ENCODE data around the gene ARHGAP6. TPM values are rescaled to one million over a fixed set of nuclear protein-coding genes. Genes with fewer than 3 reads are reported as not detected.
"Not testable (repeated sequence)": the region's sequence is repeated elsewhere in the genome, so short reads cannot be mapped to it uniquely, and the experiment has no call there.

Gene ARHGAP6
- total and polyA plus RNA-seq, 2 donors (not counting 3 experiments of a cell fraction or from before 2014, with no cell fraction given): 0.69 to 0.83 TPM

GRCh38 chrX:11363825-11364224 lies 301.9 kb downstream of the ARHGAP6 start:
- H3K9ac ChIP-seq (replicated peaks; ENCODE audit: extremely low read depth, insufficient read depth, low read length); dilution Hi-C loops (cut with MboI; ENCODE audit: extremely low pct_ligation_motif_present, low sequenced_read_pairs); H4K20me1 ChIP-seq (replicated peaks; ENCODE audit: control insufficient read depth, extremely low read depth, insufficient read depth, low read length); POLR2A ChIA-PET; H3K9me3 ChIP-seq (replicated peaks; ENCODE audit: control insufficient read depth, insufficient read depth, low read length); H3K27ac ChIP-seq (ENCODE audit: insufficient read depth, low read depth, low read length); H3K27me3 ChIP-seq (ENCODE audit: control insufficient read depth in 2 of 2, insufficient read depth in 2 of 2, low read length in 2 of 2); H3K4me2 ChIP-seq (ENCODE audit: insufficient read depth, low read length); DNase-seq (ENCODE audit: low read depth, low spot score); CTCF ChIA-PET; intact Hi-C loops (cut with micrococcal nuclease); H2AFZ ChIP-seq (ENCODE audit: low read depth, low read length); H3K36me3 ChIP-seq (ENCODE audit: control insufficient read depth in 2 of 2, extremely low read depth in 1 of 2, insufficient read depth in 2 of 2, low read length in 2 of 2); H3K4me3 ChIP-seq (replicated peaks in 1 of 3; ENCODE audit: insufficient read depth in 1 of 3, low read depth in 1 of 3, low read length in 3 of 3); H3K9me1 ChIP-seq (replicated peaks; ENCODE audit: control insufficient read depth, extremely low read depth, insufficient read depth, low read length); FAIRE-seq; H3K79me2 ChIP-seq (ENCODE audit: control insufficient read depth, insufficient read depth, low read length); BruUV-seq (replicated peaks): not testable (repeated sequence)
- H3K4me1 ChIP-seq (ENCODE audit: control insufficient read depth, extremely low read depth, insufficient read depth, low read length): peaks cover 14% of the 10 kb centered on the region

GRCh38 chrX:11363069-11363594 lies 302.6 kb downstream of the ARHGAP6 start:
- Histone ChIP-seq H3K4me1 (ENCODE audit: control insufficient read depth, extremely low read depth, insufficient read depth, low read length) (peaks cover 12% of the 10 kb centered on the region), H3K36me3 (ENCODE audit: control insufficient read depth in 2 of 2, extremely low read depth in 1 of 2, insufficient read depth in 2 of 2, low read length in 2 of 2) (no peaks in the 10 kb centered on the region), H3K4me3 (replicated peaks in 1 of 3; ENCODE audit: insufficient read depth in 1 of 3, low read depth in 1 of 3, low read length in 3 of 3) (no peak overlapping the region), H4K20me1 (replicated peaks; ENCODE audit: control insufficient read depth, extremely low read depth, insufficient read depth, low read length) (no peaks in the 10 kb centered on the region), H3K27ac (ENCODE audit: insufficient read depth, low read depth, low read length) (no peak overlapping the region), H3K9me1 (replicated peaks; ENCODE audit: control insufficient read depth, extremely low read depth, insufficient read depth, low read length) (no peaks in the 10 kb centered on the region), H3K9me3 (replicated peaks; ENCODE audit: control insufficient read depth, insufficient read depth, low read length) (no peaks in the 10 kb centered on the region), H3K27me3 (ENCODE audit: control insufficient read depth in 2 of 2, insufficient read depth in 2 of 2, low read length in 2 of 2) (no peaks in the 10 kb centered on the region), H3K79me2 (ENCODE audit: control insufficient read depth, insufficient read depth, low read length) (no peaks in the 10 kb centered on the region), H3K4me2 (ENCODE audit: insufficient read depth, low read length) (no peak overlapping the region), H2AFZ (ENCODE audit: low read depth, low read length) (no peak overlapping the region), H3K9ac (replicated peaks; ENCODE audit: extremely low read depth, insufficient read depth, low read length) (no peak overlapping the region)
- dilution Hi-C loops (cut with MboI; ENCODE audit: extremely low pct_ligation_motif_present, low sequenced_read_pairs) (no loop called here), intact Hi-C loops (cut with micrococcal nuclease) (no loop called here)
- POLR2A ChIA-PET: no interaction called here
- CTCF ChIA-PET: no interaction called here
- FAIRE-seq (no peak), DNase-seq (ENCODE audit: low read depth, low spot score) (no peak)
- BruUV-seq (replicated peaks): no TSS peak
- TF ChIP-seq JUN (IDR thresholded peaks at IDR 0.05; ENCODE audit: borderline replicate concordance, insufficient read depth, insufficient read length, low read depth): no peak
- no peak for TF ChIP-seq GATA2 (IDR thresholded peaks at IDR 0.05; ENCODE audit: insufficient read depth, insufficient read length, low read depth, low read length)
- no peak for TF ChIP-seq MAX (IDR thresholded peaks at IDR 0.05; ENCODE audit: insufficient read depth, insufficient read length)
- no peak for TF ChIP-seq MYC (IDR thresholded peaks at IDR 0.05; ENCODE audit: low read depth, low read length)
- TF ChIP-seq CTCF (IDR thresholded peaks at IDR 0.05; ENCODE audit: extremely low read depth in 1 of 2, insufficient read depth in 1 of 2, low read depth in 1 of 2, low read length in 2 of 2): no peak
- TF ChIP-seq FOS (IDR thresholded peaks at IDR 0.05; ENCODE audit: borderline replicate concordance, insufficient read depth, low read length): no peak
- no peak for TF ChIP-seq POLR2AphosphoS5 (IDR thresholded peaks at IDR 0.05; ENCODE audit: insufficient read depth, low read depth, low read length)
- no peak for TF ChIP-seq POLR2A (IDR thresholded peaks at IDR 0.05; ENCODE audit: low read depth, low read length)
- no peak for TF ChIP-seq EZH2 (IDR thresholded peaks at IDR 0.05; ENCODE audit: borderline replicate concordance, low read depth, low read length, severe bottlenecking)

GRCh38 chrX:11361666-11362065 lies 304.1 kb downstream of the ARHGAP6 start:
- H3K4me3 ChIP-seq (replicated peaks in 1 of 3; ENCODE audit: insufficient read depth in 1 of 3, low read depth in 1 of 3, low read length in 3 of 3); H3K4me2 ChIP-seq (ENCODE audit: insufficient read depth, low read length); H3K79me2 ChIP-seq (ENCODE audit: control insufficient read depth, insufficient read depth, low read length); H3K36me3 ChIP-seq (ENCODE audit: control insufficient read depth in 2 of 2, extremely low read depth in 1 of 2, insufficient read depth in 2 of 2, low read length in 2 of 2); BruUV-seq (replicated peaks); H3K27me3 ChIP-seq (ENCODE audit: control insufficient read depth in 2 of 2, insufficient read depth in 2 of 2, low read length in 2 of 2); H3K9me3 ChIP-seq (replicated peaks; ENCODE audit: control insufficient read depth, insufficient read depth, low read length); H3K9me1 ChIP-seq (replicated peaks; ENCODE audit: control insufficient read depth, extremely low read depth, insufficient read depth, low read length); CTCF ChIA-PET; H4K20me1 ChIP-seq (replicated peaks; ENCODE audit: control insufficient read depth, extremely low read depth, insufficient read depth, low read length); H2AFZ ChIP-seq (ENCODE audit: low read depth, low read length); H3K27ac ChIP-seq (ENCODE audit: insufficient read depth, low read depth, low read length); DNase-seq (ENCODE audit: low read depth, low spot score); H3K9ac ChIP-seq (replicated peaks; ENCODE audit: extremely low read depth, insufficient read depth, low read length); intact Hi-C loops (cut with micrococcal nuclease); FAIRE-seq; POLR2A ChIA-PET; H3K4me1 ChIP-seq (ENCODE audit: control insufficient read depth, extremely low read depth, insufficient read depth, low read length); dilution Hi-C loops (cut with MboI; ENCODE audit: extremely low pct_ligation_motif_present, low sequenced_read_pairs): not testable (repeated sequence)
